PFSK-1 (cell line): ENCODE results near the gene PLXNA1.

Source experiments
- FOXP2 ChIP-seq: optimal IDR thresholded peaks from 2 replicates; pipeline ENCODE3; 2011; ENCODE audit warnings: borderline replicate concordance, control low read depth, inconsistent platforms; ENCODE audit not compliant: insufficient read depth; ENCODE audit errors: extremely low read length, extremely low read depth
- POLR2AphosphoS5 ChIP-seq: IDR thresholded peaks from 2 replicates; pipeline ENCODE4 v1.6.1; 2012; ENCODE audit warnings: low read depth, mild to moderate bottlenecking, control low read depth, low read length, moderate library complexity
- REST ChIP-seq, 2 experiments: IDR thresholded peaks; 2 replicates each; pipeline versions ENCODE4 v1.6.1 to v1.8.0; 2011 to 2012; ENCODE audit warnings: low read depth in 2 of 2, low read length in 2 of 2, control low read depth in 1 of 2, inconsistent platforms in 1 of 2, mild to moderate bottlenecking in 1 of 2, moderate library complexity in 1 of 2; ENCODE audit not compliant: insufficient read depth in 1 of 2
- SIN3A ChIP-seq: IDR thresholded peaks from 2 replicates; pipeline ENCODE4 v1.6.1; 2012; ENCODE audit warnings: mild to moderate bottlenecking, low read length, moderate library complexity, borderline replicate concordance; ENCODE audit not compliant: insufficient read depth
- TAF1 ChIP-seq: IDR thresholded peaks from 2 replicates; pipeline ENCODE4 v1.6.1; 2012; ENCODE audit warnings: low read length, control low read depth, borderline replicate concordance; ENCODE audit not compliant: insufficient read depth

Gene PLXNA1

DNA sequence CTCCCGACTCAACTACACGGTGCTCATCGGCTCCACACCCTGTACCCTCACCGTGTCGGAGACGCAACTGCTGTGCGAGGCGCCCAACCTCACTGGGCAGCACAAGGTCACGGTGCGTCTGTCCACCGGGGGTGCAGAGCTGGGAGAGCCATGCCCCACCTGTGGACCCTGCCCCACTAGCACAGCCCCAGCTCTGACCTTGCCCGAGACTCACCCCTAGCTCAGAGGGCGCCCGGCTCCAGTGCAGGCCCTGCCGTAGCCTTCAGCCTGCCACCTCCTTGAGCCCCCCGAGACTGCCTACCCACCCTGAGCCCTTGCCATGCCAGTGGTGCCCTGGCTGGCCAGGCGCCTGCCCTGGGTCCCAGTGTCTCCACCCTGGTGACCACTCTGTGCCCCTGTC, 34.9 kb downstream of the PLXNA1 start:
- TF ChIP-seq REST (IDR thresholded peaks at IDR 0.05; ENCODE audit: insufficient read depth in 1 of 2, low read depth in 2 of 2, low read length in 2 of 2) (no peak), SIN3A (no peak), FOXP2 (no peak), POLR2AphosphoS5 (no peak), TAF1 (no peak)

DNA sequence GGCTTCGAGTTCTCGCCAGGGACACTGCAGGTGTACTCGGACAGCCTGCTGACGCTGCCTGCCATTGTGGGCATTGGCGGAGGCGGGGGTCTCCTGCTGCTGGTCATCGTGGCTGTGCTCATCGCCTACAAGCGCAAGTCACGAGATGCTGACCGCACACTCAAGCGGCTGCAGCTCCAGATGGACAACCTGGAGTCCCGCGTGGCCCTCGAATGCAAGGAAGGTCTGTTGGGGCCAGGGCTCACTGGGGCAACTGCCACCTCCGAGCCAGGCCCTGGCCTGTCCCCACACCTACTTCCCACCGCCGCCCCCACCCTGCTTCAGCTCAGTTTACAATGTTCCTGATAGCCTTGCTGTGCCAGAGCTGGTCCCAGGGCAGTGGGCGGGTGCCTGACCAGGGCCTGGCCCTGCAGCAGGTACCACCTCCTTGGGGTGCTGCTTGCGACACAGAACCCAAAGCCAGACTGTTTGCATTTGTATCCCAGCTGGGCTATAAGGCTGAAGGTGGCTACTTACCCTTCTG, 35.5 kb downstream of the PLXNA1 start:
- TF ChIP-seq SIN3A (no peak), REST (IDR thresholded peaks at IDR 0.05; ENCODE audit: insufficient read depth in 1 of 2, low read depth in 2 of 2, low read length in 2 of 2) (no peak), POLR2AphosphoS5 (no peak), FOXP2 (no peak), TAF1 (no peak)

DNA sequence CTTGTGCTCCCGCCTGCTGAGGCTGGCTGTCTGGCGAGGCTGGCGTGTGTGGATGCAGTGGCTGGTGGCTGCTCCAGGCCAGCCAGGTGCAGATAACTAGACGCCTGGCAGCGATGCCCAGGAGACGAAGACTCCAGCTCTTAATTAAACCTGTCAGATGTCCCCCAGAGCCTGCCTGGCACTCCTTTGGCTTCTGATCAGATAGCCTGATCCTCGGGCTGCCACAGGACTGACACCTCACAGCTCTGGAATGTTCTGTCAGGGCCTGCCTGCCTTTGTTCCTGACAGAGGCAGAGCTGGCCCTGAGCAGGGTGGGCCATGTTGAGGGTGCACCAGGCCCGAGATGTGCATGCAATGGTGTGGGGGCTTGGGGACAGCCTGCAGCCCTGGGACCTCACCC, 36.5 kb downstream of the PLXNA1 start:
- TF ChIP-seq REST (IDR thresholded peaks at IDR 0.05; ENCODE audit: insufficient read depth in 1 of 2, low read depth in 2 of 2, low read length in 2 of 2) (no peak), POLR2AphosphoS5 (no peak), TAF1 (no peak), SIN3A (no peak), FOXP2 (no peak)

- TF ChIP-seq TAF1 (no peak), SIN3A (no peak)
These were observed 37.6 kb downstream of the PLXNA1 start for GRCh38 chr3:127020543-127020942.

- TF ChIP-seq POLR2AphosphoS5 (no peak), FOXP2 (no peak), REST (IDR thresholded peaks at IDR 0.05; ENCODE audit: insufficient read depth in 1 of 2, low read depth in 2 of 2, low read length in 2 of 2) (no peak), SIN3A (no peak), TAF1 (no peak)
These were observed 39.9 kb downstream of the PLXNA1 start for GRCh38 chr3:127022849-127023248.
